T-helper 22 cell (primary cell): ENCODE data around the gene ZNF14.
"Not testable (repeated sequence)": the region's sequence is repeated elsewhere in the genome, so short reads cannot be mapped to it uniquely, and the experiment has no call there.

Source experiments
- DNase-seq: peaks from one replicate; pipeline ENCODE4 v3.0.0-alpha.2; 2020; ENCODE audit warnings: low read depth

Gene ZNF14

DNA sequence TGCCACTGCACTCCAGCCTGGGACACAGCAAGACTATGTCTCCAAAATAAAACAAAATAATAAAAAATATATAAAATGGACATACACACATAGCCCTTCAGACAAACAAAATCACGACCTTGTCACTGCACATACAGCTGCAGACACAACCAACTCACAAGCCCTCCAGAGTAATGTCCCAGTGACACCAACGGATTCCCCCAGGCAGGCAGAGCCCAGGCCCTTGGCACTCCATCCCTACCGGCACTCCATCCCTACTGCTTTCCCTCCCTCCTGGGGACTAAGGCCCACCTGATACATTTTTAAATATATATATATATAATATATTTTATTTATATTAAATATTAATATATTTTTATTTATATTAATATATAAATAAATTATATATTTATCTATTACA is 45.8 kb downstream of the ZNF14 start:
- DNase-seq = no peak

DNA sequence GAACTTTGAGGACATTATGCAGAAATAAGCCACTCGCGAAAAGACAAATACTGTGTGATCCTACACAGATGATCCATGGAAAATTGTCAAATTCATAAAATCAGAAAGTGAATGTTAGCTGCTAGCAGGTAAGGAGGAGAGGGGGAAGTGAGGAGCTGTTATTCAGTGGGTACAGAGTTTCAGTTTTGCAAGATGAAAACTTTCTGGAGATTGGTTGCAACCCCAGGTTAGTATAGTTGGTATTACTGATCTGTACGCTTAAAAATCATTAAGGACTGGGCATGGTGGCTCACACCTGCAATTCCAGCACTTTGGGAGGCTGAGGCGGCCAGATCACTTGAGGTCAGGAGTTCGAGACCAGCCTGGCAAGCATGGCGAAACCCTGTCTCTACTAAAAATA is 46.3 kb downstream of the ZNF14 start:
- no peak for DNase-seq

DNA sequence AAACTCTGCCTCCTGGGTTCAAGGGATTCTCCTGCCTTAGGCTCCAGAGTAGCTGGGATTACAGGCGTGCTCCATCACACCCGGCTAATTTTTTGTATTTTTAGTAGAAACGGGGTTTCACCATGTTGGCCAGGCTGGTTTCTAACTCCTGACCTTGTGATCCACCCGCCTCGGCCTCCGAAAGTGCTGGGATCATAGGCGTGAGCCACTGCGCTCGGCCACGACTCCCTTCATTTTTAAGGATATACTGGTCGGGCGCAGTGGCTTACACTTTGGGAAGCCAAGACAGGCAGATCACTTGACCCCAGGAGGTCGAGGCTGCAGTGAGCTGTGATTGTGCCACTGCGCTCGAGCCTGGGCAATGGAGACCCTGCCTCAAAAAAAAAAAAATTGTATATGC is 46.8 kb downstream of the ZNF14 start:
- not testable (repeated sequence) for DNase-seq

DNA sequence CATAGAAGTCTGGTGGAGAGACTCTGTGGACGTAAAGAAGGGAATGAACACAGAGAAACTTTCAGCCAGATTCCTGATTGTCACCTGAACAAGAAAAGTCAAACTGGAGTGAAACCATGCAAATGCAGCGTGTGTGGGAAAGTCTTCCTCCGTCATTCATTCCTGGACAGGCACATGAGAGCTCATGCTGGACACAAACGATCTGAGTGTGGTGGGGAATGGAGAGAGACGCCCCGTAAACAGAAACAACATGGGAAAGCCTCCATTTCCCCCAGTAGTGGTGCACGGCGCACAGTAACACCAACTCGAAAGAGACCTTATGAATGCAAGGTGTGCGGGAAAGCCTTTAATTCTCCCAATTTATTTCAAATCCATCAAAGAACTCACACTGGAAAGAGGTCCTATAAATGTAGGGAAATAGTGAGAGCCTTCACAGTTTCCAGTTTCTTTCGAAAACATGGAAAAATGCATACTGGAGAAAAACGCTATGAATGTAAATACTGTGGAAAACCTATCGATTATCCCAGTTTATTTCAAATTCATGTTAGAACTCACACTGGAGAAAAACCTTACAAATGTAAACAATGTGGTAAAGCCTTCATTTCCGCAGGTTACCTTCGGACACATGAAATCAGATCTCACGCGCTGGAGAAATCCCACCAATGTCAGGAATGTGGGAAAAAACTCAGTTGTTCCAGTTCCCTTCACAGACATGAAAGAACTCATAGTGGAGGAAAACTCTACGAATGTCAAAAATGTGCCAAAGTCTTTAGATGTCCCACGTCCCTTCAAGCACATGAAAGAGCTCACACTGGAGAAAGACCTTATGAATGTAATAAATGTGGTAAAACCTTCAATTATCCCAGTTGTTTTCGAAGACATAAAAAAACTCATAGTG is 53.5 kb downstream of the ZNF14 start:
- DNase-seq = no peak

DNA sequence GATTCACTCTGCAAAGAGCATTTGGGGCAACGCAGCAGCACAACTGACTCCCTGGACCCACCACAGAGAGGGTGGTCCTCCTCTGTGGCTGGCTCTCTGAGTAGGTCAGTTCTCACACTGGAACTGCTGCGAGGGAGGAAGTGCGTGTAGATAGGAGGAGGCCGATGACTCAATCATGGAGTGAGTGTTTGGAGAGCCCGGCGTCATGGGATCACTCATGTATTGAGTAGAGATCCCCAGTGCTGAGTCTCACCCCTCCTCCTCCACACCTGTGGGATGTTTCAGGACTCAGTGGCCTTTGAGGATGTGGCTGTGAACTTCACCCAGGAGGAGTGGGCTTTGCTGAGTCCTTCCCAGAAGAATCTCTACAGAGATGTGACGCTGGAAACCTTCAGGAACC is 55.3 kb downstream of the ZNF14 start:
- DNase-seq = no peak

DNA sequence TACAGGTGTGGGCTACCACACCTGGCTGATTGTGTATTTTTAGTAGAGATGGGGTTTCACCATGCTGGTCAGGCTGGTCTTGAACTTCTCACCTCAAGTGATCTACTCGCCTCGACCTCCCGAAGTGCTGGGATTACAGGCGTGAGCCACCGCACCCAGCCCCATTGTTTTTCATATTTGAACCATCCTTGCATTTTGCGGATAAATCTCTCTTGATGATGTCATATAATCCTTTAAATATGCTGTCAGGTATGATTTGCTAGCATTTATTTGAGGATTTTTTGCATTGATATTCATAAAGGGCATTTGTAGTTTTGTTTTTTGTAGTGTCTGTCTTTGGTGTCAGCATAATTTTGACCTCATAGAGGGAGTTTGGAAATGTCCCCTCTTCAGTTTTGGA is 58.6 kb downstream of the ZNF14 start:
- DNase-seq = no peak

DNA sequence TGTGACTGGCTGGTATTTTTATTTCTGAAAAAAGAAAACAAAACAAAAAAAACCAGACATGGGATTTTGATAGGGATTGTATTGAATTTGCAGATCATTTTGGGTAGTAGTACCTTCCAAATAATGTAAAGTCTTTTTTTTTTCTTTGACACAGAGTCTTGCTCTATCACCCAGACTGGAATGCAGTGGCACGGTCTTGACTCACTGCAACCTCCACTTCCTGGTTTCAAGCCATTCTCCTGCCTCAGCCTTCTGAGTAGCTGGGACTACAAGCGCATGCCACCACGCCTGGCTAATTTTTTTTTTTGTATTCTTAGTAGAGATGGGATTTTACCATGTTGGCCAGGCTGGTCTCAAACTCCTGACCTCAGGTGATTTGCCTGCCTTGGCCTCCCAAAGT is 60.1 kb downstream of the ZNF14 start:
- no peak for DNase-seq

DNA sequence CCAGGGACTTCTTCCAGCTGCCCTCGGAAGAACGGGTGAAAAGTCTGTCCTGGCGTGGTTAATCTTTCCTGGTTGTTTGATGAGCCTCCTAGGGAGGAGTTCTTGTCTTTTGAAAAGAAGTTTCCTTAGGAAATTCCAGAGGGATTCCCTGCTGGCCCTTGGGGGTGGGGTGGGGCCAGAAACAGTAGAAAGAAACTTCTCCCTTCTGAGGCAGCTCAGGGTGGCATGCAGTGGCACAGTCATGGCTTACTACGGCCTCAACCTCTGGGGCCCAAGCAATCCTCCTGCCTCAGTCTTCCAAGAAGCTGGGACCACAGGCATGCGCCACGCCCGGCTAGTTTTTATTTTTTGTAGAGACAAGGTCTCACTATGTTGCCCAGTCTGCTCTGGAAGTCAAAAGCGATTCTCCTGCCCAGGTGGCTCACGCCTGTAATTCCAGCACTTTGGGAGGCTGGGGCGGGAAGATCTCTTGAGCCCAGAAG is 62.8 kb downstream of the ZNF14 start:
- DNase-seq = no peak

DNA sequence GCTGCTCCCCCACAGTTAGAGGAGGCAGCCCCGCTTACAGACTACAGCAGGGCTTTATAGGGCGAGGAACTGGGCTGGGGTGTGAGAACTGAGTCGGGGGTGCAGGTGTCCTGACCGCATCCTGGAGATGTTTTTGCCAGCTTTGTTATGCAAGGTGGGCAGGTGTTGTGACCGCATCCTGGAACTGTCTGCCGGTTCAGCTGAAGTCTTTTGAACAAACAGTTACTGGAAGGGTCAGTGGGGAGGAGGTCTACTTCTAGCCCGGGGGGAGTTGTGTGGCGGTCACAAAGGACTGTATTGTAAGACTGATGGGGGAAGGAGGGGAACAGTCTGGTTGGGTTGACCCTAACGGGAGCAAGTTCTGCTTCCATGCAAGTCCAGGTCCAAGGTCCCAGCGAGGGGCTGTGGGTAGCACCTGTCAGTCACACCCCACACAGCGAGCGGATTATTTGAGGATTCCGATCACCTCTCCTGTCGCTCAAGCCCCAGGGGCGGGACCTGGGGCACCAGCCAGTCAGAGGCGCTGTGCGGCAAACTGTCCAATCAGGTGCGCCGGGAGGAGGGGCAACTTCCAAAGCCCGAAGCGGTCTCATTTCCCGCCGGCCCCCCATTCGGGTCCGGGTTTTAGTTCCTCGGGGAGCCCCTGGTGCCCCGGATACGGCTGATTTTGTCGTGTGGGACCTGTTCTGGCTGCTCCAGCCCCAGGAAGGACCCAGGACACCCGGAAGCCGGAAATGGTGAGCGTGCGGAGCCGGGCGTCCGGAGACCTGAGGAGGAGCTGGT is 64.5 kb downstream of the ZNF14 start, which contains the start of gene ZNF101:
Gene ZNF101, plus strand, starts transcription at position 610 of the 783 bp plus-strand sequence. Its CDS starts 125 bp downstream, at position 735.
- DNase-seq = peak; percentile 89

DNA sequence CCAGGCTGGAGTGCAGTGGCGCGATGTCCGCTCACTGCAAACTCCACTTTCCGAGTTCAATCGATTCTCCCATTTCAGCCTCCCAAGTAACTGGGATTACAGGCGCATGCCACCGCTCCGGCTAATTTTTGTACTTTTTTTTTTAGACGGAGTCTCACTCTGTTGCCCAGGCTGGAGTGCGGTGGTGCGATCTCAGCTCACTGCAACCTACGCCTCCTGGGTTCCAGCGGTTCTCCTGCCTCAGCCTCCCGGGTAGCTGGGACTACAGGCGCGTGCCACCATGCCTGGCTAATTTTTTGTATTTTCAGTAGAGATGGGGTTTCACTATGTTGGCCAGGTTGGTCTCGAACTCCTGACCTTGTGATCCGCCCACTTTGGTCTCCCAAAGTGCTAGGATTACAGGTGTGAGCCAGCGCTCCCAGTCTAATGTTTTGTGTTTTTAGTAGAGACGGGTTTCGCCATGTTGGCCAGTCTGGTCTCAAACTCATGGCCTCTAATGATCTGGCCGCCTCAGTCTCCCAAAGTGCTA is 67.4 kb downstream of the ZNF14 start:
- not testable (repeated sequence) for DNase-seq

DNA sequence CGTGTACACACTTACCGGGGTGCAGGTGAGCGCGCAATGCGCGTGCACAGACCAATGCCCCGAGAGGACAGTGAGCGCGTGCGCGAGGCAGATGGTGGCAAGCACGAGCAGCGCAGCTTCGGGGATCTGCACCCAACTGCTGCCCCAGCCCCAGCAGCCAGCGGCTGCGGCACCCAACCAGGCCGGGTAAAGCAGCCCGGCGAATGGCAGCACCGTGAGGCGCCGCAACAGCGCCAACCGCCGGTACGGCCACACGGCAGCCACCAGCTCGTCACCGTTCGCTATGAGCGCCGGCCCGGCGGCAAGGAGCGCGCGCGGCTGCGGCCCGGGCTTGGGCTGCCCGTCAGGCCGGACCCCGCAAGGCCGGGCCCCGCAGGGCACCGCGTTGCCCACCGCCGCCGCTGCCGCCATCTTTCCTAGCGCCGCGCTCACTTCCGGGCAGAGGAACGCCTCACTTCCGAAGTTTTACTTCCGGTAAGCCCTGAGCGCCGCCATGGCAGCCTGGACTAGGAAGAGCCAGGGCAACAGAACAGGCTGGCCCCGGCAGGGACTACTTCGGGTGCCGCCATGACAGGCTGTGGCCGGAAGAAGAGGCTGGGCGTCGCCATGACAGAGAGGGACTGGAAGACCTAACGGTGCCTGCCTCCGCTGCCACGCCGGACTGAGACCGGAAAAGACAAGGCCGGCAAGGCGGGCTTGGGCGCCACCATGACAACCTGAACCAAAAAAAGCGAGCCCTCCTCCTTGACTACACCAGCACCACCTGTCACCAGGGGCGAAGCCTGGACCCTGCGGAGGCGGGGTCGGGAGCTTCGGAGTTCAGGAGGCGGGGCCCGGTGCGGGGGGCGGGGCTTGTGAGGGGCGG is 69.4 kb downstream of the ZNF14 start, which contains the start of gene ATP13A1:
Gene ATP13A1, minus strand, starts transcription at position 421 of the 865 bp plus-strand sequence. Its CDS starts 10 bp downstream, at position 411.
- DNase-seq = peak; percentile 95

DNA sequence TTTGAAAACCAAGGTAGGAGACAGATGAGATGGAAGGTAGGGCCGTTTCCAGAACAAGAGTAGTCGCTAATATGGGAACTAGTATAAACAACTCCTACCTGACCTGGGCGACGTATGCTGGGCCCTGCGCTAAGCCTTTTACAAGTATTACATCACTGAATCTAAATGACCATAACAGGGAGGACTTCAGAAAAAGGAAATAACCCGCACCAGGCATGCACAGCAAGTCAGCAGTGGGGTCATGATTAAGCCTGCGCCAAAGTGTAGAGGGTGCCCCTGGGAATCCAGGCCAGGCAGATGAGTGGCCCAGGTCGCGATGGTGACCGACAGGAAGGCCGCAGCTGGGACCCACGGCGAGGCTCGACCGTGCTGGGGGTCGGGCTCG is 70.0 kb downstream of the ZNF14 start:
- DNase-seq = no peak

DNA sequence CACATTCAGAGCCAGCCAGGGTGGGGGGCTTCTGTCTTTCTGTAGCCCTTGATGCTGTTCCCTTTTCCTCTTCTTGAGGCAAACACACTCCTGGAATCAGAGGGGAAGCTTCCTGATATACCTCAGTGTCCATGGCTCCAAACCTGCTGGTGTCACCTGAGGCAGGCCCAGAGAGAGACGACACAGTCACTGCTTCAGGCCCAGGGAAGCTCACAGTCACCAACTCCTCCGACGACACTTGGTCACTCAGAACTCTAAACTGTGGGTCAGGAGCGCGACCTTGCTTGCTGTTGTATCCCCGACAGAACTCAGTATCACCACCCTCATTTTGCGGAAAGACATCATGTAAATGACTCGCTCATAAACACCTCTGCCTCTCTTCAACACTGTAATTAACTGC is 70.6 kb downstream of the ZNF14 start:
- DNase-seq = no peak

DNA sequence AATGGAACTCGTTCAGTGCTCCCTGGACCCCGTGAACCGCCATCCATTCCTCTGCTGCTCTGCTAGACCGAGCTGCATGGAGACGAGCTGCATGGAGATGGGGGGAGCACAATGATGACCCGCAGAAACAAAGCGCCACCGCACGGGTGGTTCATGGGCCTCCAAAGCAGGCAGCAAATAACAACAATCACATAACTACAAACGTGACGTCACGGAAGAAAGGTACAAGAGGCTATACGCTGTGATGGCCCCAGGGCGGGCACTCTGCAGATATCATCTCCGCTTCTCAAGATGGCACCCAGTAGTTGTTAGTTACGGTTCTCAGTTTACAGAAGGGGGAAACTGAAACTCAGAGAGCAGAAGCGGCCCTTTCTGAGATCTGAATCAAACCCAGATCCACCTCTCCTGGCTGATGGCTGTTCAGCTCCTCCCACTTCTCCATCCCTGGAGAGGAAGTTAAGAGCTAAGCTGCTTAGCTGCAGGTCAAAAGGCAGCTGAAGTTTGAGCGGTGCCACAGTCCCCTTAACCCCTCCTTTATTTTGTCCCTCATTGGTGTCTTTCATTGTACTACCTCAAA is 71.1 kb downstream of the ZNF14 start:
- peak; percentile 37 for DNase-seq

DNA sequence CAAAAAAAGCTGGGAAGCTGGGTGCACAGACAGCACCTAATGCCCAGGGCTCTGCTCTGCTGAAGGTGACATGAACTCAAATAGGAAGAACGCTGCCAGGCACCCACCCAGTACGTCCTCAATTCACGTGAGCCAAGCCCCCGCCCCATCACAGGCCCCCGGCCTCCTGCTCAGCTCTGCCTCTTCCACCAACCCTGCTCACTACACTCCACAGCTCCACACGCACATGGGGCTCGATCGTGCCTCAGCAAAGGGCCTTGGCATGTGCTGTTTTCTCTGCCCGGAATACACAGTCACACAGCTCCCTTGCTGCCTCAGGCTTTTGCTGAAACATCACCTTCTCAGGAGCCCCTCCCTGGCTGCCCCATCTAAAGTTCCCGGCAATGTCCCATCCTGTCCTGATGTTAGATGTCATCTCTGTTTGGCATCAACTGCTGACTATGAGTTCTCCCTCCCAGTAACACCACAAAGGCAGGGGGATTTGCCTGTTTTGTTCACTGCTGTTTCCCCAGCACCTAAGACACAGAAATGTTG is 71.7 kb downstream of the ZNF14 start:
- no peak for DNase-seq
